ENCODE results near the gene VPS45. TPM values are rescaled to one million over a fixed set of nuclear protein-coding genes. Genes with fewer than 3 reads are reported as not detected.

Gene VPS45
- total RNA-seq, 6 experiments from 2014 or later = 12.5 to 18.2 (median 14.7) TPM

- Histone ChIP-seq H3K4me3 (no peak overlapping the region), H3K9me3 (no peaks in the 10 kb centered on the region), H3K4me1 (peaks cover 0 to 23% (median 5%) of the 10 kb centered on the region in 4 donors), H3K36me3 (no peaks in the 10 kb centered on the region), H3K27ac (peak overlapping the region; percentile 80 to 90 (median 86)), H3K27me3 (no peaks in the 10 kb centered on the region)
- 23% methylated on average over 6 of the region's 6 CpGs for WGBS (ENCODE audit: insufficient coverage, low coverage, low lambda C conversion rate, missing lambda C conversion rate)
- ATAC-seq = peak; percentile 11 to 43 (median 32)
- DNase-seq = peak in 2 of 3 donors; percentile 21 to 47
- intact Hi-C loops (cut with DNase I) = no loop called here
- peak in 1 of 4 donors; percentile 12 for TF ChIP-seq CTCF (IDR thresholded peaks at IDR 0.05)
- TF ChIP-seq POLR2A (IDR thresholded peaks at IDR 0.05) = no peak
Observed at GRCh38 chr1:150022357-150022756, 45.2 kb upstream of the VPS45 start.

GRCh38 chr1:150024156-150024555, 43.4 kb upstream of the VPS45 start:
- no peak for ATAC-seq
- Histone ChIP-seq H3K9me3 (no peaks in the 10 kb centered on the region), H3K4me1 (peaks cover 0 to 23% (median 5%) of the 10 kb centered on the region in 4 donors), H3K4me3 (no peak overlapping the region), H3K27me3 (no peaks in the 10 kb centered on the region), H3K36me3 (no peaks in the 10 kb centered on the region), H3K27ac (no peak overlapping the region)
- DNase-seq = no peak
- intact Hi-C loops (cut with DNase I) = no loop called here
- 92% methylated on average over 2 of the region's 2 CpGs for WGBS (ENCODE audit: insufficient coverage, low coverage, low lambda C conversion rate, missing lambda C conversion rate)
- TF ChIP-seq CTCF (IDR thresholded peaks at IDR 0.05) = no peak
- no peak for TF ChIP-seq POLR2A (IDR thresholded peaks at IDR 0.05)

GRCh38 chr1:150028322-150028721, 39.3 kb upstream of the VPS45 start:
- WGBS (ENCODE audit: insufficient coverage, low coverage, low lambda C conversion rate, missing lambda C conversion rate) = 60% methylated on average over 1 of the region's 1 CpG
- intact Hi-C loops (cut with DNase I) = no loop called here
- no peak for ATAC-seq

GRCh38 chr1:150034336-150034735, 33.2 kb upstream of the VPS45 start:
- no peaks in the 10 kb centered on the region for H3K4me1 ChIP-seq
- intact Hi-C loops (cut with DNase I) = no loop called here
- TF ChIP-seq CTCF (IDR thresholded peaks at IDR 0.05) (no peak), POLR2A (IDR thresholded peaks at IDR 0.05) (no peak)
- H3K27ac ChIP-seq = no peak overlapping the region
- no peaks in the 10 kb centered on the region for H3K36me3 ChIP-seq
- H3K27me3 ChIP-seq = no peaks in the 10 kb centered on the region
- H3K4me3 ChIP-seq = no peak overlapping the region
- H3K9me3 ChIP-seq = no peaks in the 10 kb centered on the region
- no peak for ATAC-seq
- no peak for DNase-seq

More at GRCh38 chr1:150028322-150028721, 39.3 kb upstream of the VPS45 start:
- Histone ChIP-seq H3K4me1 (no peaks in the 10 kb centered on the region), H3K4me3 (no peak overlapping the region), H3K9me3 (no peaks in the 10 kb centered on the region), H3K27ac (no peak overlapping the region), H3K36me3 (no peaks in the 10 kb centered on the region), H3K27me3 (no peaks in the 10 kb centered on the region)
- TF ChIP-seq CTCF (IDR thresholded peaks at IDR 0.05) (no peak), POLR2A (IDR thresholded peaks at IDR 0.05) (no peak)
- no peak for DNase-seq

GRCh38 chr1:150049926-150050325, 17.6 kb upstream of the VPS45 start:
- intact Hi-C loops (cut with DNase I) = loop anchor here (10.0 kb wide), 2 partner anchors 75 to 85 kb away; no protein-coding TSS in a partner anchor
- H3K9me3 ChIP-seq = no peaks in the 10 kb centered on the region
- WGBS (ENCODE audit: insufficient coverage, low coverage, low lambda C conversion rate, missing lambda C conversion rate) = 63% methylated on average over 2 of the region's 2 CpGs
- H3K4me3 ChIP-seq = no peak overlapping the region
- no peak for ATAC-seq
- no peak overlapping the region for H3K27ac ChIP-seq
- no peaks in the 10 kb centered on the region for H3K36me3 ChIP-seq
- DNase-seq = no peak
- H3K4me1 ChIP-seq = peaks cover 0 to 6% (median 0%) of the 10 kb centered on the region in 4 donors
- no peaks in the 10 kb centered on the region for H3K27me3 ChIP-seq
- TF ChIP-seq POLR2A (IDR thresholded peaks at IDR 0.05) (no peak), CTCF (IDR thresholded peaks at IDR 0.05) (no peak)

Measured in right lobe of liver (tissue), 6 donors.